Hepatocyte (in vitro differentiated cells): ENCODE results near the gene TSTD2.

Source experiments
- EZH2 ChIP-seq: fragments of 200-600 bp; sonication (generic); IDR thresholded peaks from 2 replicates; pipeline ENCODE4 v1.6.1; 2016; ENCODE audit warnings: antibody characterized with exemption, mild to moderate bottlenecking, borderline replicate concordance
- TF ChIP-seq, protein P1 (sequence below): fragments of 200-600 bp; sonication (generic); IDR thresholded peaks from 2 replicates; pipeline ENCODE4 v1.5.1; 2016; ENCODE audit warnings: antibody characterized with exemption, mild to moderate bottlenecking; ENCODE audit not compliant: poor library complexity

DNA sequence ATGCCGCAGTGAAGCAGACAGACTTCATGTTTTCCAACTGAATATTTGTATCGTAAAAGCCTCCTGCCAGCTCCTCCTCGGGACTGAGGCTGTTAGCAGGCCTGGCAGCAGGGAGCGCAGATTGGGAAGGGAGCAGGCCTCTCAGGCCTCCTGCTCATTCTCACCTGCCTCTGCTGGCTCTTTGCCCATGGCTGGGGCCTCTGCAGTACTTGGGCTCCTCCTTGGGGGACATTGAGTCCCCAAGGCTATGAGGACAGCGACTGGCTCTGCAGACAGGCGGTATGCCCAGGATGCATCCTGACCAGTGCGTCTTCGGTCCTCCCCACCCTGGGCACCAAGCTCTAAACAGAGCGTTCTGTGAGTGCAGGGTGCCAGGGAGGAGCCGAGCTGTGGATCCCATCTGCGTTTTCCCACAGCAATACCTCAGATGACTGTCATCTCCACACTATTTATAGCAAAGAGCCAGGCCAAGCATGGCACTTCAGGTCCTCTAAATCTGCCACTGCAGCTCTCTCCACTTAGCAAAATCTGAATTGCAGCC lies 38.7 kb downstream of the TSTD2 start:
- TF ChIP-seq, protein P1, sequence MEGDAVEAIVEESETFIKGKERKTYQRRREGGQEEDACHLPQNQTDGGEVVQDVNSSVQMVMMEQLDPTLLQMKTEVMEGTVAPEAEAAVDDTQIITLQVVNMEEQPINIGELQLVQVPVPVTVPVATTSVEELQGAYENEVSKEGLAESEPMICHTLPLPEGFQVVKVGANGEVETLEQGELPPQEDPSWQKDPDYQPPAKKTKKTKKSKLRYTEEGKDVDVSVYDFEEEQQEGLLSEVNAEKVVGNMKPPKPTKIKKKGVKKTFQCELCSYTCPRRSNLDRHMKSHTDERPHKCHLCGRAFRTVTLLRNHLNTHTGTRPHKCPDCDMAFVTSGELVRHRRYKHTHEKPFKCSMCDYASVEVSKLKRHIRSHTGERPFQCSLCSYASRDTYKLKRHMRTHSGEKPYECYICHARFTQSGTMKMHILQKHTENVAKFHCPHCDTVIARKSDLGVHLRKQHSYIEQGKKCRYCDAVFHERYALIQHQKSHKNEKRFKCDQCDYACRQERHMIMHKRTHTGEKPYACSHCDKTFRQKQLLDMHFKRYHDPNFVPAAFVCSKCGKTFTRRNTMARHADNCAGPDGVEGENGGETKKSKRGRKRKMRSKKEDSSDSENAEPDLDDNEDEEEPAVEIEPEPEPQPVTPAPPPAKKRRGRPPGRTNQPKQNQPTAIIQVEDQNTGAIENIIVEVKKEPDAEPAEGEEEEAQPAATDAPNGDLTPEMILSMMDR: no peak
- TF ChIP-seq EZH2: no peak
